GM12878 (cell line): ENCODE data around the gene FGF1. TPM values are rescaled to one million over a fixed set of nuclear protein-coding genes. Genes with fewer than 3 reads are reported as not detected.

Source experiments
- ATAC-seq: fragments of 200-7000 bp; cut with Tn5 transposase; 3 replicates; pipeline ENCODE4 v1.9.1; 2020; ENCODE audit warnings: mild to moderate bottlenecking, moderate library complexity
- BruUV-seq: library from RNA; stranded (reverse); fragments of 400-500 nt; replicated peaks from 2 replicates; lab custom pipeline; 2021; lab: Mats Ljungman, UMichigan
- CTCF ChIA-PET: fragments of 300-600 bp; sonication (Branson Sonifier 250); formaldehyde crosslinking; extraction: SDS; loops from one replicate; lab custom pipeline; 2021; ENCODE audit warnings: inconsistent platforms; lab: Yijun Ruan, JAX
- POLR2A ChIA-PET: fragments of 350-600 bp; formaldehyde crosslinking; extraction: SDS; loops from one replicate; lab custom pipeline; 2021; ENCODE audit warnings: inconsistent platforms; lab: Charles Lee
- RAD21 ChIA-PET: fragments of 300-600 bp; sonication (Branson Sonifier 250); formaldehyde crosslinking; loops from one replicate; lab custom pipeline; 2023; ENCODE audit warnings: antibody characterized with exemption; ENCODE audit not compliant: unreplicated experiment; lab: Charles Lee
- SMC1A ChIA-PET: fragments of 300-600 bp; sonication (Branson Sonifier 250); formaldehyde crosslinking; loops from one replicate; lab custom pipeline; 2023; ENCODE audit not compliant: unreplicated experiment, uncharacterized antibody; lab: Charles Lee
- DNase-seq: peaks from one replicate; pipeline ENCODE4 v3.0.0-alpha.2; 2011; ENCODE audit warnings: low read depth, low spot score
- FAIRE-seq: peaks from 3 replicates; lab custom pipeline; 2011; peaks lifted over from hg19 to GRCh38; lab: Jason Lieb, UNC
- H2AFZ ChIP-seq: 2 replicates; pipeline ENCODE4 v1.6.0; 2011; ENCODE audit warnings: low read depth, low read length, control low read depth; ENCODE audit not compliant: control insufficient read depth
- H3K27ac ChIP-seq: 2 replicates; pipeline ENCODE4 v1.5.1; 2011; ENCODE audit warnings: control low read depth; ENCODE audit not compliant: control insufficient read depth, insufficient read depth
- H3K27me3 ChIP-seq, 2 experiments: replicated peaks in 1 of 2; 2 replicates each; pipeline versions ENCODE4 v1.6.0 to v1.6.1; 2011; ENCODE audit warnings: low read length in 1 of 2; ENCODE audit not compliant: control insufficient read depth in 2 of 2, insufficient read depth in 2 of 2
- H3K36me3 ChIP-seq, 2 experiments: 2 replicates each; pipeline ENCODE4 v1.5.1; 2011; ENCODE audit warnings: low read length in 1 of 2; ENCODE audit not compliant: control insufficient read depth in 2 of 2, insufficient read depth in 2 of 2
- H3K4me1 ChIP-seq: 2 replicates; pipeline ENCODE4 v1.6.1; 2011; ENCODE audit warnings: mild to moderate bottlenecking, low read length, moderate library complexity, mixed read lengths; ENCODE audit not compliant: control insufficient read depth, insufficient read depth
- H3K4me2 ChIP-seq: 2 replicates; pipeline ENCODE4 v1.6.0; 2011; ENCODE audit warnings: control low read depth; ENCODE audit not compliant: control insufficient read depth, insufficient read depth
- H3K4me3 ChIP-seq: fragments of 200-600 bp; sonication (generic); 2 replicates; pipeline ENCODE4 v1.5.1; 2016
- H3K79me2 ChIP-seq: 2 replicates; pipeline ENCODE4 v1.6.0; 2011; ENCODE audit warnings: low read length; ENCODE audit not compliant: control insufficient read depth, insufficient read depth
- H3K9ac ChIP-seq: 2 replicates; pipeline ENCODE4 v1.8.0; 2011; ENCODE audit warnings: low read length, control low read depth, mixed read lengths; ENCODE audit not compliant: control insufficient read depth, insufficient read depth
- H3K9me3 ChIP-seq: replicated peaks from 3 replicates; pipeline ENCODE4 v1.5.1; 2011; ENCODE audit warnings: mild to moderate bottlenecking, low read length; ENCODE audit not compliant: control insufficient read depth, insufficient read depth
- H4K20me1 ChIP-seq: 2 replicates; pipeline ENCODE4 v1.6.0; 2011; ENCODE audit not compliant: control insufficient read depth, insufficient read depth
- MTA3 ChIP-seq: IDR thresholded peaks from 2 replicates; pipeline ENCODE4 v1.6.1; 2012; ENCODE audit warnings: low read length, inconsistent platforms, borderline replicate concordance
- NR2C1 ChIP-seq: fragments of 450-650 bp; IDR thresholded peaks from 2 replicates; pipeline ENCODE4 v1.6.1; 2017; ENCODE audit warnings: antibody characterized with exemption, mild to moderate bottlenecking, moderate library complexity
- NRF1 ChIP-seq: conservative IDR thresholded peaks from 2 replicates; pipeline ENCODE4 v1.6.1; 2011; ENCODE audit warnings: mild to moderate bottlenecking, low read depth, low read length, improper control_type of control experiment
- PML ChIP-seq: IDR thresholded peaks from 2 replicates; pipeline ENCODE4 v1.6.1; 2012; ENCODE audit warnings: low read length, inconsistent platforms
- ZZZ3 ChIP-seq: IDR thresholded peaks from 2 replicates; pipeline ENCODE4 v1.6.1; 2011; ENCODE audit warnings: low read depth; ENCODE audit not compliant: control insufficient read depth, insufficient read length
- WGBS: methylation state at CpG from one replicate; pipeline ENCODE4 v1.1.6; 2016; ENCODE audit warnings: low lambda C conversion rate; ENCODE audit not compliant: insufficient replicate concordance, insufficient coverage; ENCODE audit errors: missing lambda C conversion rate; 5-methylcytosine and 5-hydroxymethylcytosine counted together
- in situ Hi-C: fragments of 300-500 bp; cut with MboI; formaldehyde crosslinking; loops from 9 replicates; pipeline ENCODE4 v1.14.3; 2018; ENCODE audit warnings: mixed read lengths
- intact Hi-C: fragments of 100-400 bp; cut with micrococcal nuclease; formaldehyde crosslinking; loops from one replicate; pipeline ENCODE4 v1.14.2; 2022; ENCODE audit not compliant: unreplicated experiment
- polyA plus RNA-seq, 11 experiments: library from polyadenylated mRNA; depleted of rRNA in 4 of 11; unstranded in 6 of 11; stranded (reverse) in 5 of 11; fragments of >200 nt; fragmentation: Nextera tagmentation in 4 of 11; fragmentation: Illumina TruSeq in 1 of 11; extraction: Ambion mirVana in 4 of 11; extraction: Trizol in 1 of 11; gene quantifications; 1 replicate in 1 of 11; 2 replicates in 10 of 11; pipeline versions ENCODE4 v1.2.1 to v1.2.3, GENCODE V29; 2011 to 2016; ENCODE audit warnings: inconsistent platforms in 2 of 11, missing spikeins in 2 of 11, low read depth in 1 of 11
- total RNA-seq, 4 experiments: library from RNA; depleted of rRNA in 3 of 4; stranded (reverse); fragments of >200 nt in 3 of 4; fragmentation: Illumina TruSeq in 1 of 4; extraction: Trizol in 1 of 4; gene quantifications; 2 replicates each; pipeline versions ENCODE4 v1.2.1 to v1.2.3, GENCODE V29; 2013 to 2021
- TF ChIP-seq, protein P1 (sequence below): fragments of 450-650 bp; IDR thresholded peaks from 2 replicates; pipeline ENCODE4 v1.6.1; 2017; ENCODE audit warnings: mild to moderate bottlenecking
- TF ChIP-seq, protein P2 (sequence below): IDR thresholded peaks from 2 replicates; pipeline ENCODE4 v1.6.1; 2012; ENCODE audit warnings: improper control_type of control experiment, low read depth, low read length; ENCODE audit not compliant: insufficient replicate concordance
- TF ChIP-seq, protein P3 (sequence below): IDR thresholded peaks from 2 replicates; pipeline ENCODE4 v1.6.1; 2012; ENCODE audit warnings: mild to moderate bottlenecking, low read depth, low read length

The FGF1 gene
- total and polyA plus RNA-seq, 10 of the 15 experiments (the other 5 are each of a cell fraction or from before 2014, with no cell fraction given), result not detected

- in situ Hi-C loops, result no loop called here
- POLR2A ChIA-PET, result no interaction called here
- RAD21 ChIA-PET, result no interaction called here
These were observed 135.4 kb downstream of the FGF1 start for GRCh38 chr5:142550471-142550870.

More at GRCh38 chr5:142550471-142550870, 135.4 kb downstream of the FGF1 start:
- FAIRE-seq, result no peak
- H3K4me1 ChIP-seq, result no peaks in the 10 kb centered on the region
- ATAC-seq, result no peak
- no peaks in the 10 kb centered on the region for H4K20me1 ChIP-seq
- intact Hi-C loops, result no loop called here
- TF ChIP-seq PML (no peak), MTA3 (no peak), ZZZ3 (no peak), NRF1 (no peak), NR2C1 (no peak)
- TF ChIP-seq, protein P1, sequence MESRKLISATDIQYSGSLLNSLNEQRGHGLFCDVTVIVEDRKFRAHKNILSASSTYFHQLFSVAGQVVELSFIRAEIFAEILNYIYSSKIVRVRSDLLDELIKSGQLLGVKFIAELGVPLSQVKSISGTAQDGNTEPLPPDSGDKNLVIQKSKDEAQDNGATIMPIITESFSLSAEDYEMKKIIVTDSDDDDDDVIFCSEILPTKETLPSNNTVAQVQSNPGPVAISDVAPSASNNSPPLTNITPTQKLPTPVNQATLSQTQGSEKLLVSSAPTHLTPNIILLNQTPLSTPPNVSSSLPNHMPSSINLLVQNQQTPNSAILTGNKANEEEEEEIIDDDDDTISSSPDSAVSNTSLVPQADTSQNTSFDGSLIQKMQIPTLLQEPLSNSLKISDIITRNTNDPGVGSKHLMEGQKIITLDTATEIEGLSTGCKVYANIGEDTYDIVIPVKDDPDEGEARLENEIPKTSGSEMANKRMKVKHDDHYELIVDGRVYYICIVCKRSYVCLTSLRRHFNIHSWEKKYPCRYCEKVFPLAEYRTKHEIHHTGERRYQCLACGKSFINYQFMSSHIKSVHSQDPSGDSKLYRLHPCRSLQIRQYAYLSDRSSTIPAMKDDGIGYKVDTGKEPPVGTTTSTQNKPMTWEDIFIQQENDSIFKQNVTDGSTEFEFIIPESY, result no peak
- TF ChIP-seq, protein P2, sequence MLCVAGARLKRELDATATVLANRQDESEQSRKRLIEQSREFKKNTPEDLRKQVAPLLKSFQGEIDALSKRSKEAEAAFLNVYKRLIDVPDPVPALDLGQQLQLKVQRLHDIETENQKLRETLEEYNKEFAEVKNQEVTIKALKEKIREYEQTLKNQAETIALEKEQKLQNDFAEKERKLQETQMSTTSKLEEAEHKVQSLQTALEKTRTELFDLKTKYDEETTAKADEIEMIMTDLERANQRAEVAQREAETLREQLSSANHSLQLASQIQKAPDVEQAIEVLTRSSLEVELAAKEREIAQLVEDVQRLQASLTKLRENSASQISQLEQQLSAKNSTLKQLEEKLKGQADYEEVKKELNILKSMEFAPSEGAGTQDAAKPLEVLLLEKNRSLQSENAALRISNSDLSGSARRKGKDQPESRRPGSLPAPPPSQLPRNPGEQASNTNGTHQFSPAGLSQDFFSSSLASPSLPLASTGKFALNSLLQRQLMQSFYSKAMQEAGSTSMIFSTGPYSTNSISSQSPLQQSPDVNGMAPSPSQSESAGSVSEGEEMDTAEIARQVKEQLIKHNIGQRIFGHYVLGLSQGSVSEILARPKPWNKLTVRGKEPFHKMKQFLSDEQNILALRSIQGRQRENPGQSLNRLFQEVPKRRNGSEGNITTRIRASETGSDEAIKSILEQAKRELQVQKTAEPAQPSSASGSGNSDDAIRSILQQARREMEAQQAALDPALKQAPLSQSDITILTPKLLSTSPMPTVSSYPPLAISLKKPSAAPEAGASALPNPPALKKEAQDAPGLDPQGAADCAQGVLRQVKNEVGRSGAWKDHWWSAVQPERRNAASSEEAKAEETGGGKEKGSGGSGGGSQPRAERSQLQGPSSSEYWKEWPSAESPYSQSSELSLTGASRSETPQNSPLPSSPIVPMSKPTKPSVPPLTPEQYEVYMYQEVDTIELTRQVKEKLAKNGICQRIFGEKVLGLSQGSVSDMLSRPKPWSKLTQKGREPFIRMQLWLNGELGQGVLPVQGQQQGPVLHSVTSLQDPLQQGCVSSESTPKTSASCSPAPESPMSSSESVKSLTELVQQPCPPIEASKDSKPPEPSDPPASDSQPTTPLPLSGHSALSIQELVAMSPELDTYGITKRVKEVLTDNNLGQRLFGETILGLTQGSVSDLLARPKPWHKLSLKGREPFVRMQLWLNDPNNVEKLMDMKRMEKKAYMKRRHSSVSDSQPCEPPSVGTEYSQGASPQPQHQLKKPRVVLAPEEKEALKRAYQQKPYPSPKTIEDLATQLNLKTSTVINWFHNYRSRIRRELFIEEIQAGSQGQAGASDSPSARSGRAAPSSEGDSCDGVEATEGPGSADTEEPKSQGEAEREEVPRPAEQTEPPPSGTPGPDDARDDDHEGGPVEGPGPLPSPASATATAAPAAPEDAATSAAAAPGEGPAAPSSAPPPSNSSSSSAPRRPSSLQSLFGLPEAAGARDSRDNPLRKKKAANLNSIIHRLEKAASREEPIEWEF, result no peak
- TF ChIP-seq, protein P3, sequence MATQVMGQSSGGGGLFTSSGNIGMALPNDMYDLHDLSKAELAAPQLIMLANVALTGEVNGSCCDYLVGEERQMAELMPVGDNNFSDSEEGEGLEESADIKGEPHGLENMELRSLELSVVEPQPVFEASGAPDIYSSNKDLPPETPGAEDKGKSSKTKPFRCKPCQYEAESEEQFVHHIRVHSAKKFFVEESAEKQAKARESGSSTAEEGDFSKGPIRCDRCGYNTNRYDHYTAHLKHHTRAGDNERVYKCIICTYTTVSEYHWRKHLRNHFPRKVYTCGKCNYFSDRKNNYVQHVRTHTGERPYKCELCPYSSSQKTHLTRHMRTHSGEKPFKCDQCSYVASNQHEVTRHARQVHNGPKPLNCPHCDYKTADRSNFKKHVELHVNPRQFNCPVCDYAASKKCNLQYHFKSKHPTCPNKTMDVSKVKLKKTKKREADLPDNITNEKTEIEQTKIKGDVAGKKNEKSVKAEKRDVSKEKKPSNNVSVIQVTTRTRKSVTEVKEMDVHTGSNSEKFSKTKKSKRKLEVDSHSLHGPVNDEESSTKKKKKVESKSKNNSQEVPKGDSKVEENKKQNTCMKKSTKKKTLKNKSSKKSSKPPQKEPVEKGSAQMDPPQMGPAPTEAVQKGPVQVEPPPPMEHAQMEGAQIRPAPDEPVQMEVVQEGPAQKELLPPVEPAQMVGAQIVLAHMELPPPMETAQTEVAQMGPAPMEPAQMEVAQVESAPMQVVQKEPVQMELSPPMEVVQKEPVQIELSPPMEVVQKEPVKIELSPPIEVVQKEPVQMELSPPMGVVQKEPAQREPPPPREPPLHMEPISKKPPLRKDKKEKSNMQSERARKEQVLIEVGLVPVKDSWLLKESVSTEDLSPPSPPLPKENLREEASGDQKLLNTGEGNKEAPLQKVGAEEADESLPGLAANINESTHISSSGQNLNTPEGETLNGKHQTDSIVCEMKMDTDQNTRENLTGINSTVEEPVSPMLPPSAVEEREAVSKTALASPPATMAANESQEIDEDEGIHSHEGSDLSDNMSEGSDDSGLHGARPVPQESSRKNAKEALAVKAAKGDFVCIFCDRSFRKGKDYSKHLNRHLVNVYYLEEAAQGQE, result no peak
- no peak overlapping the region for H2AFZ ChIP-seq
- WGBS, result 53% methylated on average over 2 of the region's 2 CpGs
- no peak overlapping the region for H3K4me3 ChIP-seq
- DNase-seq, result no peak
- no peak overlapping the region for H3K4me2 ChIP-seq
- BruUV-seq, result no TSS peak
- peaks cover 0 to 6% of the 10 kb centered on the region in 2 experiments; a peak in 2 of 4 replicates for H3K27me3 ChIP-seq
- no peak overlapping the region for H3K9ac ChIP-seq
- no peaks in the 10 kb centered on the region for H3K9me3 ChIP-seq
- H3K36me3 ChIP-seq, result no peaks in the 10 kb centered on the region
- no peak overlapping the region for H3K27ac ChIP-seq
- ChIA-PET SMC1A (interaction anchor here (0.8 to 1.4 kb wide), 2 partner anchors 43 to 398 kb away, joined by 3 to 4 read pairs; no protein-coding TSS in a partner anchor), CTCF (interaction anchor here (3.2 kb wide), 1 partner anchor 399 kb away, joined by 18 read pairs; no protein-coding TSS in a partner anchor)
- no peaks in the 10 kb centered on the region for H3K79me2 ChIP-seq
